Brain pericyte (primary cell): ENCODE results near the gene CTF1.
"Not testable (repeated sequence)": the region's sequence is repeated elsewhere in the genome, so short reads cannot be mapped to it uniquely, and the experiment has no call there.

Experiments used
- DNase-seq: peaks from one replicate; pipeline ENCODE4 v3.0.0-alpha.2; 2012; ENCODE audit warnings: low read depth, low spot score

Gene CTF1

GRCh38 chr16:30931068-30931650 lies 34.7 kb downstream of the CTF1 start:
- DNase-seq: no peak

- DNase-seq: no peak
These were observed 38.6 kb downstream of the CTF1 start for GRCh38 chr16:30934827-30935557.

GRCh38 chr16:30937692-30938091 lies 41.3 kb downstream of the CTF1 start:
- DNase-seq: no peak

- DNase-seq: not testable (repeated sequence)
These were observed 43.2 kb downstream of the CTF1 start for GRCh38 chr16:30939571-30939970.

GRCh38 chr16:30941600-30942425 lies 45.4 kb downstream of the CTF1 start:
- no peak for DNase-seq

GRCh38 chr16:30942426-30942806 lies 46.0 kb downstream of the CTF1 start:
- no peak for DNase-seq

GRCh38 chr16:30944352-30944751 lies 47.9 kb downstream of the CTF1 start:
- DNase-seq: no peak

- no peak for DNase-seq
These were observed 50.5 kb downstream of the CTF1 start for GRCh38 chr16:30946671-30947540.

GRCh38 chr16:30947541-30947858 lies 51.1 kb downstream of the CTF1 start:
- no peak for DNase-seq

GRCh38 chr16:30947859-30948666 lies 51.6 kb downstream of the CTF1 start:
- peak; percentile 93 for DNase-seq

GRCh38 chr16:30948667-30949649 lies 52.5 kb downstream of the CTF1 start, which contains the start of gene ORAI3:
Gene ORAI3 (plus strand): TSS chr16:30949068. CDS start chr16:30949290, 222 bp downstream.
- DNase-seq: no peak

- DNase-seq: no peak
These were observed 53.5 kb downstream of the CTF1 start for GRCh38 chr16:30949650-30950515.

GRCh38 chr16:30950516-30951065 lies 54.2 kb downstream of the CTF1 start:
- no peak for DNase-seq

GRCh38 chr16:30951193-30951592 lies 54.8 kb downstream of the CTF1 start:
- no peak for DNase-seq

- no peak for DNase-seq
These were observed 55.3 kb downstream of the CTF1 start for GRCh38 chr16:30951750-30952149.

GRCh38 chr16:30953111-30953510 lies 56.7 kb downstream of the CTF1 start:
- no peak for DNase-seq
